Endothelial cell of umbilical vein (primary cell): ENCODE results near the gene ZCCHC14. TPM values are rescaled to one million over a fixed set of nuclear protein-coding genes. Genes with fewer than 3 reads are reported as not detected.
"Not testable (repeated sequence)": the region's sequence is repeated elsewhere in the genome, so short reads cannot be mapped to it uniquely, and the experiment has no call there.

Experiments used
- BruUV-seq: library from RNA; stranded (reverse); fragments of 400-500 nt; replicated peaks from 2 replicates; lab custom pipeline; 2021; lab: Mats Ljungman, UMichigan
- CTCF ChIA-PET: fragments of 300-600, 350-600 bp; sonication (Branson Sonifier 250); formaldehyde crosslinking; loops from one replicate; lab custom pipeline; 2021; ENCODE audit warnings: antibody characterized with exemption, inconsistent platforms; lab: Charles Lee
- POLR2A ChIA-PET: fragments of 300-600, 350-600 bp; sonication (Branson Sonifier 250); formaldehyde crosslinking; loops from one replicate; lab custom pipeline; 2021; ENCODE audit warnings: antibody characterized with exemption, inconsistent platforms; lab: Charles Lee
- DNase-seq: peaks from one replicate; pipeline ENCODE4 v3.0.0-alpha.2; 2011; ENCODE audit warnings: low read depth, low spot score
- FAIRE-seq: peaks from 2 replicates; lab custom pipeline; 2011; peaks lifted over from hg19 to GRCh38; lab: Jason Lieb, UNC
- H2AFZ ChIP-seq: 2 replicates; pipeline ENCODE4 v1.6.0; 2012; ENCODE audit warnings: low read depth, low read length, control low read depth, inconsistent platforms
- H3K27ac ChIP-seq: 2 replicates; pipeline ENCODE4 v1.5.1; 2011; ENCODE audit warnings: low read depth, mild to moderate bottlenecking, control low read depth, low read length, moderate library complexity; ENCODE audit not compliant: insufficient read depth
- H3K27me3 ChIP-seq, 2 experiments: 2 replicates each; pipeline versions ENCODE4 v1.6.0 to v1.6.1; 2011; ENCODE audit warnings: low read length in 2 of 2, mixed read lengths in 1 of 2; ENCODE audit not compliant: control insufficient read depth in 2 of 2, insufficient read depth in 2 of 2
- H3K36me3 ChIP-seq, 2 experiments: 2 replicates in 1 of 2; 3 replicates in 1 of 2; pipeline ENCODE4 v1.5.1; 2011; ENCODE audit warnings: low read length in 2 of 2, mild to moderate bottlenecking in 1 of 2, moderate library complexity in 1 of 2; ENCODE audit not compliant: control insufficient read depth in 2 of 2, insufficient read depth in 2 of 2; ENCODE audit errors: extremely low read depth in 1 of 2
- H3K4me1 ChIP-seq: 3 replicates; pipeline ENCODE4 v1.5.1; 2011; ENCODE audit warnings: mild to moderate bottlenecking, low read length; ENCODE audit not compliant: control insufficient read depth, insufficient read depth; ENCODE audit errors: extremely low read depth
- H3K4me2 ChIP-seq: 2 replicates; pipeline ENCODE4 v1.6.1; 2011; ENCODE audit warnings: low read length, control low read depth, mixed read lengths; ENCODE audit not compliant: insufficient read depth
- H3K4me3 ChIP-seq, 3 experiments: fragments of 200-600 bp in 1 of 3; sonication (generic), shearing (Covaris generic) in 1 of 3; replicated peaks in 1 of 3; 2 replicates each; pipeline ENCODE4 v1.5.1; 2011 to 2016; ENCODE audit warnings: control low read depth in 3 of 3, low read length in 3 of 3, mild to moderate bottlenecking in 2 of 3, inconsistent platforms in 1 of 3, low read depth in 1 of 3, moderate library complexity in 1 of 3; ENCODE audit not compliant: insufficient read depth in 1 of 3
- H3K79me2 ChIP-seq: 2 replicates; pipeline ENCODE4 v1.6.0; 2012; ENCODE audit warnings: low read length, inconsistent platforms; ENCODE audit not compliant: control insufficient read depth, insufficient read depth
- H3K9ac ChIP-seq: replicated peaks from 2 replicates; pipeline ENCODE3; 2011; ENCODE audit warnings: low read length, control low read depth; ENCODE audit not compliant: insufficient read depth; ENCODE audit errors: extremely low read depth
- H3K9me1 ChIP-seq: replicated peaks from 3 replicates; pipeline ENCODE4 v1.6.0; 2011; ENCODE audit warnings: mild to moderate bottlenecking, low read length; ENCODE audit not compliant: control insufficient read depth, insufficient read depth; ENCODE audit errors: extremely low read depth
- H3K9me3 ChIP-seq: replicated peaks from 2 replicates; pipeline ENCODE4 v1.5.1; 2012; ENCODE audit warnings: low read length, inconsistent platforms; ENCODE audit not compliant: control insufficient read depth, insufficient read depth
- H4K20me1 ChIP-seq: replicated peaks from 2 replicates; pipeline ENCODE3; 2011; ENCODE audit warnings: mild to moderate bottlenecking, low read length; ENCODE audit not compliant: control insufficient read depth, insufficient read depth; ENCODE audit errors: extremely low read depth
- CTCF ChIP-seq, 2 donors: IDR thresholded peaks; 1 replicate in 1 of 2; 2 replicates in 1 of 2; pipeline ENCODE4 v1.5.1; 2011; ENCODE audit warnings: low read length in 2 of 2, mild to moderate bottlenecking in 2 of 2, moderate library complexity in 2 of 2, control low read depth in 1 of 2, inconsistent platforms in 1 of 2, low read depth in 1 of 2; ENCODE audit not compliant: insufficient read depth in 1 of 2; ENCODE audit errors: extremely low read depth in 1 of 2
- EZH2 ChIP-seq: IDR thresholded peaks from 2 replicates; pipeline ENCODE4 v1.6.1; 2012; ENCODE audit warnings: borderline replicate concordance, low read depth, mild to moderate bottlenecking, moderate library complexity, low read length, inconsistent platforms; ENCODE audit not compliant: severe bottlenecking
- FOS ChIP-seq: IDR thresholded peaks from 2 replicates; pipeline ENCODE4 v1.6.1; 2011; ENCODE audit warnings: mild to moderate bottlenecking, low read length, moderate library complexity, borderline replicate concordance; ENCODE audit not compliant: insufficient read depth
- GATA2 ChIP-seq: IDR thresholded peaks from 2 replicates; pipeline ENCODE4 v1.7.0; 2011; ENCODE audit warnings: low read depth, mild to moderate bottlenecking, moderate library complexity, mixed read lengths, low read length; ENCODE audit not compliant: insufficient read length, insufficient read depth
- JUN ChIP-seq: IDR thresholded peaks from 2 replicates; pipeline ENCODE4 v1.6.1; 2011; ENCODE audit warnings: borderline replicate concordance, low read depth; ENCODE audit not compliant: insufficient read length, insufficient read depth
- MYC ChIP-seq: IDR thresholded peaks from one replicate; pipeline ENCODE4 v1.6.1; 2011; ENCODE audit warnings: mild to moderate bottlenecking, low read depth, low read length
- POLR2A ChIP-seq: IDR thresholded peaks from 2 replicates; pipeline ENCODE4 v1.6.1; 2012; ENCODE audit warnings: low read depth, mild to moderate bottlenecking, control low read depth, low read length
- POLR2AphosphoS5 ChIP-seq: IDR thresholded peaks from 2 replicates; pipeline ENCODE4 v1.6.1; 2012; ENCODE audit warnings: low read depth, mild to moderate bottlenecking, control low read depth, low read length, moderate library complexity; ENCODE audit not compliant: insufficient read depth
- dilution Hi-C: fragments of 300-500 bp; cut with MboI; formaldehyde crosslinking; loops from one replicate; pipeline ENCODE4 v1.15.0; 2019; ENCODE audit warnings: low sequenced_read_pairs; ENCODE audit not compliant: extremely low pct_ligation_motif_present
- intact Hi-C: fragments of 100-400 bp; cut with micrococcal nuclease; formaldehyde crosslinking; loops from one replicate; pipeline ENCODE4 v1.10.0; 2022
- polyA plus RNA-seq, 4 experiments: library from polyadenylated mRNA; depleted of rRNA in 3 of 4; stranded (reverse) in 3 of 4; unstranded in 1 of 4; fragments of >200 nt; gene quantifications; 2 replicates each; pipeline versions ENCODE4 v1.2.1 to v1.2.3, GENCODE V29; 2011 to 2012; ENCODE audit warnings: missing spikeins in 1 of 4
- total RNA-seq: library from RNA; stranded (reverse); gene quantifications from 2 replicates; pipeline ENCODE4 v1.2.3, GENCODE V29; 2021
- TF ChIP-seq, protein P1 (sequence below): IDR thresholded peaks from 2 replicates; pipeline ENCODE4 v1.6.1; 2011; ENCODE audit not compliant: insufficient read depth, insufficient read length

The ZCCHC14 gene
- total and polyA plus RNA-seq, 2 donors (not counting 3 experiments of a cell fraction or from before 2014, with no cell fraction given) = 9.5 to 30.9 TPM

DNA sequence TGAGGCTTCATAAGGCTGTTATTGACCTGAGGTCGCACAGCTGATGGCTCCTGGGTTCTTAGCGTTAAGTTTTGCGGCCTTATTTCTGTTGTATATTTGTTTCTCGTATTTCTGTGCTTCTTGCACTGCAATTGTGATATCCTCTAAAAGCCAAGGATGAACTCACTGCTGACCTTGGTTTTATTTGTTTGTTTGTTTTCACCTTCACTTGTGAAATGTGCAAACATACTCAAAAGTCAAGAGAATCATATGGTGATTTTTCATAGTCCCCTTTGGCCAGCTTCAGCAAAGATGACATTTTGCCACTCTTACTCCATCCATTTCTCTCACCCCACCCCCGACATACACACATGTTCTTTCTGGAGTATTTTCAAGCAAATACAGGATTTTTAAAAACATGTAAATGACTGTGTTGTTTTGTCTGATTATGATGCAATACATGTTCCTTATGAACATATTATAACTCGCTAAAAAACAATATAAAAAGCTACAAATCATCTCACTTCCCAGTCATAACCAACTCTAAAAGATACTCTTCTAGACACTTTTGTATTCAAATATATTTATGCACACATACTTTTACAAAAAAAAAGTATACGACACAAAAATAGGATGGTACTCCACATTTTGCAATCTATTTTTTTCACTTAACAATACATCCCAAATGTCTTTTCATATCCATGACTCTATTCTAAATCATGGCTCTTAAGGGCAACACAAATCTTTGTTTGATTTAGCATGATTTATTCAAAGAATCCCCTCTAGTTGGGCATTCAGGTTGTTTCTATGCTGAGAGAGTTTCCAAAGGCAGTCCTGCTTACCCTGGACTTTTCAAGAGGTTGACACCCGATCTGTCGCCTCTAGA lies 5.7 kb upstream of the ZCCHC14 start:
- H3K9me1 ChIP-seq = no peaks in the 10 kb centered on the region
- POLR2A ChIA-PET = no interaction called here
- H3K27ac ChIP-seq = no peak overlapping the region
- no peak overlapping the region for H3K9ac ChIP-seq
- H4K20me1 ChIP-seq = no peaks in the 10 kb centered on the region
- H3K4me2 ChIP-seq = no peak overlapping the region
- H2AFZ ChIP-seq = no peak overlapping the region
- CTCF ChIA-PET = interaction anchor here (1.0 to 1.6 kb wide), 4 partner anchors 24 to 183 kb away, joined by 3 to 5 read pairs (median 4); no protein-coding TSS in a partner anchor
- no peaks in the 10 kb centered on the region for H3K79me2 ChIP-seq
- H3K9me3 ChIP-seq = no peaks in the 10 kb centered on the region
- H3K4me3 ChIP-seq = no peak overlapping the region
- dilution Hi-C loops (no loop called here), intact Hi-C loops (no loop called here)
- H3K36me3 ChIP-seq = no peaks in the 10 kb centered on the region
- BruUV-seq = no TSS peak
- FAIRE-seq (peak; percentile 53), DNase-seq (no peak)
- H3K4me1 ChIP-seq = no peaks in the 10 kb centered on the region
- no peak for TF ChIP-seq POLR2AphosphoS5
- TF ChIP-seq FOS = no peak
- no peak for TF ChIP-seq MYC
- TF ChIP-seq EZH2 = no peak
- TF ChIP-seq CTCF (IDR thresholded peaks at IDR 0.05; ENCODE audit: extremely low read depth in 1 of 2, insufficient read depth in 1 of 2, low read depth in 1 of 2, low read length in 2 of 2) = no peak
- TF ChIP-seq GATA2 = no peak
- TF ChIP-seq JUN = no peak
- TF ChIP-seq POLR2A = no peak
- TF ChIP-seq, protein P1, sequence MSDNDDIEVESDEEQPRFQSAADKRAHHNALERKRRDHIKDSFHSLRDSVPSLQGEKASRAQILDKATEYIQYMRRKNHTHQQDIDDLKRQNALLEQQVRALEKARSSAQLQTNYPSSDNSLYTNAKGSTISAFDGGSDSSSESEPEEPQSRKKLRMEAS = no peak
- no peaks in the 10 kb centered on the region for H3K27me3 ChIP-seq

GRCh38 chr16:87497767-87498290 lies 5.0 kb upstream of the ZCCHC14 start:
- H3K27ac ChIP-seq, H3K79me2 ChIP-seq, POLR2A ChIA-PET, H3K9me1 ChIP-seq, H2AFZ ChIP-seq, H4K20me1 ChIP-seq, H3K9ac ChIP-seq, intact Hi-C loops, FAIRE-seq, H3K4me2 ChIP-seq, H3K36me3 ChIP-seq, dilution Hi-C loops, H3K4me1 ChIP-seq, H3K9me3 ChIP-seq, BruUV-seq, H3K4me3 ChIP-seq, H3K27me3 ChIP-seq, DNase-seq: not testable (repeated sequence)
- CTCF ChIA-PET = interaction anchor here (1.1 kb wide), 1 partner anchor 73 kb away, joined by 4 read pairs; no protein-coding TSS in a partner anchor
